ENCODE results near the gene NSUN7. TPM values are rescaled to one million over a fixed set of nuclear protein-coding genes. Genes with fewer than 3 reads are reported as not detected.

The NSUN7 gene
- polyA plus RNA-seq, 4 donors: 1.1 to 21.7 (median 3.3) TPM

GRCh38 chr4:40719008-40719623 is 30.6 kb upstream of the NSUN7 start:
- Histone ChIP-seq H3K36me3 (ENCODE audit: control insufficient read depth in 3 of 3, insufficient read depth in 2 of 3, low read depth in 1 of 3, low read length in 3 of 3) (no peaks in the 10 kb centered on the region), H3K4me1 (ENCODE audit: control insufficient read depth in 3 of 3, insufficient read depth in 2 of 3, low read depth in 1 of 3, low read length in 2 of 3) (peaks cover 0 to 18% (median 5%) of the 10 kb centered on the region in 3 donors), H3K4me3 (ENCODE audit: low read depth in 1 of 3, low read length in 3 of 3) (no peak overlapping the region), H3K27me3 (ENCODE audit: control insufficient read depth in 3 of 3, insufficient read depth in 3 of 3, low read length in 3 of 3) (no peaks in the 10 kb centered on the region), H3K9me3 (ENCODE audit: control insufficient read depth in 2 of 2, insufficient read depth in 1 of 2, low read depth in 1 of 2, low read length in 1 of 2) (no peaks in the 10 kb centered on the region), H3K27ac (ENCODE audit: low read depth in 1 of 3, low read length in 2 of 3) (peak overlapping the region in 2 of 3 donors; percentile 15 to 79)
- DNase-seq (peak; percentile 76 to 90), FAIRE-seq (no peak)
- 34 to 47% (median 35%) methylated on average over 5 of the region's 5 CpGs for WGBS, 3 donors

DNA sequence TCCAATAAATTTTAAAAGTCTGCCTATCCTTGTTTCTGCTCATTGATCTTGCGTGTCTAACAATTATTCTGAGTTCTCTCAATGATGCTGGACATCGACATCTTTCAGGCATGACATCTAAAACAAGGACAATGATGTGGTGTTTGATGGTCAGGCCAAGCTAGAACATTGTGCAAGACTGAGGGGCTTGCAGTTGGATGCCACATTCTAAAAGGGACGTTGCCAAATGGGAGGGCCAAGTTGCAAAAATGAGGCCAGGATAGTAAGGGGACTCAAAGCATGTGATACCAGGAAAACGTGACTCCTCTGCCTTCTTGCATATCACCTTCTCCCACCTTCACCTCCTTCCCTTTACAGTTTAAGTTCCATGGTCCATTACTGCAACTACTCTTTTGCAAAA is 29.4 kb upstream of the NSUN7 start:
- Histone ChIP-seq H3K36me3 (ENCODE audit: control insufficient read depth in 3 of 3, insufficient read depth in 2 of 3, low read depth in 1 of 3, low read length in 3 of 3) (no peaks in the 10 kb centered on the region), H3K4me3 (ENCODE audit: low read depth in 1 of 3, low read length in 3 of 3) (no peak overlapping the region), H3K9me3 (ENCODE audit: control insufficient read depth in 2 of 2, insufficient read depth in 1 of 2, low read depth in 1 of 2, low read length in 1 of 2) (no peaks in the 10 kb centered on the region), H3K27ac (ENCODE audit: low read depth in 1 of 3, low read length in 2 of 3) (no peak overlapping the region), H3K4me1 (ENCODE audit: control insufficient read depth in 3 of 3, insufficient read depth in 2 of 3, low read depth in 1 of 3, low read length in 2 of 3) (peaks cover 0 to 18% (median 5%) of the 10 kb centered on the region in 3 donors), H3K27me3 (ENCODE audit: control insufficient read depth in 3 of 3, insufficient read depth in 3 of 3, low read length in 3 of 3) (no peaks in the 10 kb centered on the region)
- FAIRE-seq: no peak
- DNase-seq: no peak
- 83 to 87% (median 87%) methylated on average over 4 of the region's 4 CpGs for WGBS, 3 donors

- no peak overlapping the region for H3K27ac ChIP-seq (ENCODE audit: low read depth in 1 of 3, low read length in 2 of 3)
- no peak for FAIRE-seq
- WGBS, 3 donors: 28 to 56% (median 52%) methylated on average over 3 of the region's 3 CpGs
These were observed 28.8 kb upstream of the NSUN7 start for GRCh38 chr4:40720916-40721315.

GRCh38 chr4:40721730-40722171 is 28.0 kb upstream of the NSUN7 start:
- Histone ChIP-seq H3K4me3 (ENCODE audit: low read depth in 1 of 3, low read length in 3 of 3) (no peak overlapping the region), H3K27me3 (ENCODE audit: control insufficient read depth in 3 of 3, insufficient read depth in 3 of 3, low read length in 3 of 3) (no peaks in the 10 kb centered on the region), H3K9me3 (ENCODE audit: control insufficient read depth in 2 of 2, insufficient read depth in 1 of 2, low read depth in 1 of 2, low read length in 1 of 2) (no peaks in the 10 kb centered on the region), H3K4me1 (ENCODE audit: control insufficient read depth in 3 of 3, insufficient read depth in 2 of 3, low read depth in 1 of 3, low read length in 2 of 3) (peaks cover 0 to 18% (median 5%) of the 10 kb centered on the region in 3 donors), H3K27ac (ENCODE audit: low read depth in 1 of 3, low read length in 2 of 3) (peak overlapping the region in 2 of 3 donors; percentile 37 to 49), H3K36me3 (ENCODE audit: control insufficient read depth in 3 of 3, insufficient read depth in 2 of 3, low read depth in 1 of 3, low read length in 3 of 3) (no peaks in the 10 kb centered on the region)
- FAIRE-seq: no peak
- DNase-seq: no peak
- WGBS, 3 donors: 71 to 80% (median 73%) methylated on average over 5 of the region's 5 CpGs

More at GRCh38 chr4:40720916-40721315, 28.8 kb upstream of the NSUN7 start:
- Histone ChIP-seq H3K4me1 (ENCODE audit: control insufficient read depth in 3 of 3, insufficient read depth in 2 of 3, low read depth in 1 of 3, low read length in 2 of 3) (peaks cover 0 to 18% (median 5%) of the 10 kb centered on the region in 3 donors), H3K27me3 (ENCODE audit: control insufficient read depth in 3 of 3, insufficient read depth in 3 of 3, low read length in 3 of 3) (no peaks in the 10 kb centered on the region), H3K36me3 (ENCODE audit: control insufficient read depth in 3 of 3, insufficient read depth in 2 of 3, low read depth in 1 of 3, low read length in 3 of 3) (no peaks in the 10 kb centered on the region), H3K9me3 (ENCODE audit: control insufficient read depth in 2 of 2, insufficient read depth in 1 of 2, low read depth in 1 of 2, low read length in 1 of 2) (no peaks in the 10 kb centered on the region), H3K4me3 (ENCODE audit: low read depth in 1 of 3, low read length in 3 of 3) (no peak overlapping the region)
- no peak for DNase-seq

- WGBS, 3 donors: 18 to 32% (median 22%) methylated on average over 5 of the region's 5 CpGs
- H3K9me3 ChIP-seq (ENCODE audit: control insufficient read depth in 2 of 2, insufficient read depth in 1 of 2, low read depth in 1 of 2, low read length in 1 of 2): no peaks in the 10 kb centered on the region
These were observed 27.1 kb upstream of the NSUN7 start for GRCh38 chr4:40722576-40723161.

DNA sequence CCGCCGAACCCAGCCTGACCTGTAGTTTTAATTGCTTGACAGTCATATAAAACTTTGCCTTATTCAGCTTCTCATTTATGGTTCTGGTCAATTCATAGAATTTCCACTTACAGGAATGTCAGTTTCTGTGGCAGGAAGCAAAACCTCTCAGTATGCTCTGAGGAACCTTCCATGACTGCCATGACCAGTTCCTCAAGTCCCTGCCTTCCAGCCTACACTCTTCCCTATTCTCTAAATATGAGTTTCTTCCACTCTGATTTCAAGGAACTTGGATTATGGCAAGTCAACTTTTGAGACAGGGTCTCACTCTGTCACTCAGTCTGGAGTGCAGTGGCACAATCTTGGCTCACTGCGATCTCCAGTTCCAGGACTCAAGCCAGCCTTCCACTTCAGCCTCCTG is 26.0 kb upstream of the NSUN7 start:
- DNase-seq (no peak), FAIRE-seq (no peak)
- Histone ChIP-seq H3K4me1 (ENCODE audit: control insufficient read depth in 3 of 3, insufficient read depth in 2 of 3, low read depth in 1 of 3, low read length in 2 of 3) (peaks cover 0 to 12% (median 0%) of the 10 kb centered on the region in 3 donors), H3K27me3 (ENCODE audit: control insufficient read depth in 3 of 3, insufficient read depth in 3 of 3, low read length in 3 of 3) (no peaks in the 10 kb centered on the region), H3K4me3 (ENCODE audit: low read depth in 1 of 3, low read length in 3 of 3) (no peak overlapping the region), H3K27ac (ENCODE audit: low read depth in 1 of 3, low read length in 2 of 3) (no peak overlapping the region), H3K9me3 (ENCODE audit: control insufficient read depth in 2 of 2, insufficient read depth in 1 of 2, low read depth in 1 of 2, low read length in 1 of 2) (no peaks in the 10 kb centered on the region), H3K36me3 (ENCODE audit: control insufficient read depth in 3 of 3, insufficient read depth in 2 of 3, low read depth in 1 of 3, low read length in 3 of 3) (no peaks in the 10 kb centered on the region)
- WGBS, 3 donors: 92 to 97% (median 95%) methylated on average over 3 of the region's 3 CpGs

More at GRCh38 chr4:40722576-40723161, 27.1 kb upstream of the NSUN7 start:
- H3K27ac ChIP-seq (ENCODE audit: low read depth in 1 of 3, low read length in 2 of 3): peak overlapping the region in 2 of 3 donors; percentile 49 to 72
- peaks cover 0 to 18% (median 5%) of the 10 kb centered on the region in 3 donors for H3K4me1 ChIP-seq (ENCODE audit: control insufficient read depth in 3 of 3, insufficient read depth in 2 of 3, low read depth in 1 of 3, low read length in 2 of 3)
- FAIRE-seq (no peak), DNase-seq (peak; percentile 45 to 74)
- H3K4me3 ChIP-seq (ENCODE audit: low read depth in 1 of 3, low read length in 3 of 3): no peak overlapping the region
- no peaks in the 10 kb centered on the region for H3K27me3 ChIP-seq (ENCODE audit: control insufficient read depth in 3 of 3, insufficient read depth in 3 of 3, low read length in 3 of 3)
- no peaks in the 10 kb centered on the region for H3K36me3 ChIP-seq (ENCODE audit: control insufficient read depth in 3 of 3, insufficient read depth in 2 of 3, low read depth in 1 of 3, low read length in 3 of 3)

- 15 to 51% (median 34%) methylated on average over 3 of the region's 3 CpGs for WGBS, 3 donors
- Histone ChIP-seq H3K4me1 (ENCODE audit: control insufficient read depth in 3 of 3, insufficient read depth in 2 of 3, low read depth in 1 of 3, low read length in 2 of 3) (peaks cover 0 to 25% (median 6%) of the 10 kb centered on the region in 3 donors), H3K9me3 (ENCODE audit: control insufficient read depth in 2 of 2, insufficient read depth in 1 of 2, low read depth in 1 of 2, low read length in 1 of 2) (no peaks in the 10 kb centered on the region), H3K27me3 (ENCODE audit: control insufficient read depth in 3 of 3, insufficient read depth in 3 of 3, low read length in 3 of 3) (no peaks in the 10 kb centered on the region), H3K27ac (ENCODE audit: low read depth in 1 of 3, low read length in 2 of 3) (peak overlapping the region in 1 of 3 donors; percentile 0), H3K36me3 (ENCODE audit: control insufficient read depth in 3 of 3, insufficient read depth in 2 of 3, low read depth in 1 of 3, low read length in 3 of 3) (no peaks in the 10 kb centered on the region), H3K4me3 (ENCODE audit: low read depth in 1 of 3, low read length in 3 of 3) (no peak overlapping the region)
- FAIRE-seq: no peak
- DNase-seq: peak in 1 of 2 donors; percentile 24
These were observed 21.4 kb upstream of the NSUN7 start for GRCh38 chr4:40728333-40728732.

- Histone ChIP-seq H3K27me3 (ENCODE audit: control insufficient read depth in 3 of 3, insufficient read depth in 3 of 3, low read length in 3 of 3) (no peaks in the 10 kb centered on the region), H3K9me3 (ENCODE audit: control insufficient read depth in 2 of 2, insufficient read depth in 1 of 2, low read depth in 1 of 2, low read length in 1 of 2) (no peaks in the 10 kb centered on the region), H3K4me1 (ENCODE audit: control insufficient read depth in 3 of 3, insufficient read depth in 2 of 3, low read depth in 1 of 3, low read length in 2 of 3) (peaks cover 0 to 30% (median 6%) of the 10 kb centered on the region in 3 donors), H3K4me3 (ENCODE audit: low read depth in 1 of 3, low read length in 3 of 3) (no peak overlapping the region), H3K36me3 (ENCODE audit: control insufficient read depth in 3 of 3, insufficient read depth in 2 of 3, low read depth in 1 of 3, low read length in 3 of 3) (no peaks in the 10 kb centered on the region), H3K27ac (ENCODE audit: low read depth in 1 of 3, low read length in 2 of 3) (peak overlapping the region in 1 of 3 donors; percentile 50)
- DNase-seq (no peak), FAIRE-seq (no peak)
- WGBS, 3 donors: 86 to 94% (median 88%) methylated on average over 1 of the region's 1 CpG
These were observed 20.2 kb upstream of the NSUN7 start for GRCh38 chr4:40729555-40729954.

Data from small intestine (tissue), 7 donors.